Left forelimb (tissue), 1 donor: ENCODE data around the gene OTUD4.
A peak's percentile ranks its signal among the peaks of the same experiment; 100 is the strongest.

Experiments used
- DNase-seq: peaks from one replicate; pipeline ENCODE4 v3.0.0-alpha.2; 2018; ENCODE audit warnings: low spot score

OTUD4 gene

GRCh38 chr4:145108128-145108527 is 72.3 kb downstream of the OTUD4 start:
- no peak for DNase-seq

GRCh38 chr4:145107126-145107525 is 73.3 kb downstream of the OTUD4 start:
- DNase-seq: no peak

- DNase-seq: no peak
Observed at GRCh38 chr4:145103496-145103895, 76.9 kb downstream of the OTUD4 start.

- no peak for DNase-seq
Observed at GRCh38 chr4:145102619-145103018, 77.8 kb downstream of the OTUD4 start.

- DNase-seq: no peak
Observed at GRCh38 chr4:145101091-145101490, 79.3 kb downstream of the OTUD4 start.

GRCh38 chr4:145099653-145100052 is 80.7 kb downstream of the OTUD4 start:
- no peak for DNase-seq

GRCh38 chr4:145098675-145099037 is 81.7 kb downstream of the OTUD4 start:
- no peak for DNase-seq

- peak; percentile 95 for DNase-seq
Observed at GRCh38 chr4:145097821-145098674, 82.3 kb downstream of the OTUD4 start, which contains the start of the genes ABCE1 and ANAPC10. Gene ABCE1, plus strand, starts transcription at chr4:145098311. Its CDS starts 6,102 bp downstream, at chr4:145104413. Gene ANAPC10, minus strand, starts transcription at chr4:145098196. Its CDS starts 2,097 bp downstream, at chr4:145096099.

- DNase-seq: no peak
Observed at GRCh38 chr4:145097331-145097820, 83.0 kb downstream of the OTUD4 start.

GRCh38 chr4:145093638-145094037 is 86.8 kb downstream of the OTUD4 start:
- DNase-seq: no peak

- DNase-seq: no peak
Observed at GRCh38 chr4:145090380-145090779, 90.0 kb downstream of the OTUD4 start.

- DNase-seq: no peak
Observed at GRCh38 chr4:145083891-145084605, 96.3 kb downstream of the OTUD4 start.
